Urinary bladder (tissue), 4 donors: ENCODE measurements around the gene MRPS27. TPM values are rescaled to one million over a fixed set of nuclear protein-coding genes. Genes with fewer than 3 reads are reported as not detected.
"Not testable (repeated sequence)": the region's sequence is repeated elsewhere in the genome, so short reads cannot be mapped to it uniquely, and the experiment has no call there.

Source experiments
- DNase-seq: peaks from one replicate; pipeline ENCODE4 v3.0.0-alpha.2; 2015; ENCODE audit errors: extremely low spot score
- H3K27ac ChIP-seq: one replicate; pipeline ENCODE4 v1.5.1; 2013; ENCODE audit warnings: low read depth, mild to moderate bottlenecking, moderate library complexity
- H3K36me3 ChIP-seq: one replicate; pipeline ENCODE4 v1.6.1; 2013; ENCODE audit warnings: mild to moderate bottlenecking, moderate library complexity; ENCODE audit not compliant: insufficient read depth
- H3K4me1 ChIP-seq: one replicate; pipeline ENCODE4 v1.6.1; 2013; ENCODE audit warnings: mild to moderate bottlenecking, moderate library complexity; ENCODE audit not compliant: insufficient read depth
- H3K4me3 ChIP-seq: one replicate; pipeline ENCODE4 v1.5.1; 2013; ENCODE audit warnings: low read depth, low read length
- whole genome bisulfite sequencing: extraction: QIAGEN DNeasy Blood & Tissue Kit; methylation state at CpG from one replicate; pipeline ENCODE4 v1.1.7; 2013; 5-methylcytosine and 5-hydroxymethylcytosine counted together
- polyA plus RNA-seq: library from polyadenylated mRNA; stranded (reverse); fragments of 200-250 nt; gene quantifications from one replicate; pipeline ENCODE4 v1.2.3, GENCODE V29; 2013
- total RNA-seq: library from RNA; depleted of rRNA; stranded (reverse); fragments of >200 nt; gene quantifications from one replicate; pipeline ENCODE4 v1.2.3, GENCODE V29; 2014
- donor health status: healthy with polysubstance abuse.
- donor health status: healthy.

Gene MRPS27
- total and polyA plus RNA-seq, 2 donors, result 39.5 to 70.6 TPM

DNA sequence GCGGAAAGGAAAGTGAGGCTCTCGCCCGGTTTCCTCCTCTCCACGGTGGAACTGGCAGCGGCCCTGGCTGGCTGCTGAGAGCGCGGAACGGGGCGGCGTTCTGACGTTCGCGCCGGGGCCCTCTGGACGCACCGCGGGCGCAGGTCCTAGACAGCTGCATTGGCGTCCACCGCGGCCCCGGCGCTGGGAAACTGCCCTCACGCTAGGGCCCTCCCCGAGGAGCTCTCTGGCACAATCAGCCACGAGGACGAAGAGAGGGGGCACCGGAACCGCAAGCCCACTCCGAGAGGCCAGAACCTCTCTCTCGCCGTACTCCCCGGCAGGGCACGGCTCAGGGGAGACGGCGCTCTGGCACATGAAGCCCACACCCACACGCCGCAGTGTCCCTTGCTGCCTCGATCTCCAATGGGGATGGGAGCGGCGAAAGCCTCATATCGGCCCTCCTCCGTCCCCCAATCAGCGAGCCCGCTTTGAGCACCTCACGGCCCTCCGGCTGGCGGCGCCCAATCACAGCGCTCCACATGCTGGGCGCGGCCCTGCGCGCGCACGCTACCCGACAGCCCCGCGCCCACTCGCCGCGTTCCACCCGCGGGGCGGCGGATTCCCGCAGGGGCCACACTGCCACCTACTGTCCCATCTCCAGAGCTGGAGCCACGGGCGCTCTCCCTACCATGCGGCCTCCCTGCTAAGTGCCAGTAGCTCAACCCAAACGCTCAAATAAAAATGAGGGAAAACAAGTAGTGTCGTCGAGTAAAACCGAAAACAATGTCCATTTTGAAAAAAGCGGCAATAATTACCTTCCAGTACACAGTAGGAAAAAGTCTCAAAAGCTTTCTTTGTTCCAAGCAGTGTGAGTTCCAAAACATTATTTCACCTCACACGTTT, 11.8 kb downstream of the MRPS27 start:
- H3K27ac ChIP-seq, result peak overlapping the region; percentile 93
- no peaks in the 10 kb centered on the region for H3K36me3 ChIP-seq
- no peaks in the 10 kb centered on the region for H3K4me1 ChIP-seq
- 1% methylated on average over 76 of the region's 76 CpGs for WGBS
- peak; percentile 89 for DNase-seq
- H3K4me3 ChIP-seq, result peak overlapping the region; percentile 49

DNA sequence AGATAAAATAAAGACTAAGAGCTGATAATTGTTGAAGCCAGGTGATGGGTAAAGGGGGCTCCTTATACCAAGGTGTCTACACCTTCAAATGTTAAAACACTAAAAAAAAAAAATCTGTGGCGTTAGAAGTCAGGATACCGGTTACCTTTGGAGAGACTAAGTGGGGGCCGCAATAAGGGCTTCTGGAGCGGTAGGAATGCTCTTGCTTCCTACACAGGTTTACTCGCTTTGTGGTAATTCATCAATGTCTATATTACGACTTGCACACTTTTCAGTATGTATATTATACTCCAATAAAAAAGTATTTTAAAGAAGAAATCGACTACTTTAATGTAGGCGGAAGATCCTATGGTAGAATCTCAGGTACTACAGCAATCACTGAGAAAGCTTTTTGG, 12.5 kb downstream of the MRPS27 start:
- H3K4me3 ChIP-seq, result peak overlapping the region; percentile 49
- H3K4me1 ChIP-seq, result no peaks in the 10 kb centered on the region
- H3K36me3 ChIP-seq, result no peaks in the 10 kb centered on the region
- H3K27ac ChIP-seq, result peak overlapping the region; percentile 93
- 6% methylated on average over 8 of the region's 8 CpGs for WGBS
- DNase-seq, result peak; percentile 10

DNA sequence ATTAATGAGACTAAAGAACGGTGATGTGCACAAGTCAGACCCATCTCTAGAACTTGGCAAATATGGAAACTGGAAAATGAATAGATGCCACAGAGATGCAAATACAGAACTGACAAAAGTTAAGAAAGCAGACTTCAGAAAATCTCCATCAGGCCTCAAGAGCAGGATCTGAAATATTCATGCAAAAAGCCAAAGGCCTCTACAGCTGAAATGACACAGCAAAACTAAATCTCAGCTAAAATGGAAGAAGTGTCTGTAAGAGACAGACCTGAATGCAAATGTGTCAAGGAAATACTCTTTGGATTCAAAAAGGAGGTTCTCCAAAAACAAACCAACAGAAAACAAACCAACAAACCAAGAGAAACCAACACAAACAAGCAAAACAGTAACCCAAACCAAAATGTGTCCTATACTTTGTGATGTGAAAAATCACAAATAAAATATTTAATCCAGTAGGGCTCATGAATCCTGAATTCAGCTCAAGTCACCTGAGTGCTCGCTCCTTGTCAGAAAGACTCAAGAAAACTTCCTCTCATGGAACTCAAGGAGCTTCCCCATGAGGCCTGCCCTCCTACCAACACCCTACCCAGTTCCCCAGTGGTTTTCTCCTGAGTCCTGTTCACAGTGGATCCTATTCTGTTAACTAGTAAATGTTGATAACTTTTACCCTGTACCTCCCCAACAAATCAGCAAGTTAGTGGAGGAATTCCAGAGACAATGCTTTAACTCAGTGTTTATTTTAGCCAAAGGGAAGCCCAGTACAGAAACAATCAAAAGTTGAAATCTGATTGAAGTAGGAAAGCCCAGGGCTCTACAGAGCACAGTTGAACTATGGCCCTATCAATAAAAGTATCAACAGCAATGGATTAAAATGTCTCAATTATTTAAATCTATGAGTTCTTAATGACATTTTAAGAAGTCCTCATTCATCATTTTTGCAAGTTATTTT, 14.6 kb downstream of the MRPS27 start:
- Histone ChIP-seq H3K4me1 (no peaks in the 10 kb centered on the region), H3K27ac (no peak overlapping the region), H3K36me3 (no peaks in the 10 kb centered on the region), H3K4me3 (no peak overlapping the region)
- DNase-seq, result no peak
- WGBS, result 97% methylated on average over 2 of the region's 2 CpGs

DNA sequence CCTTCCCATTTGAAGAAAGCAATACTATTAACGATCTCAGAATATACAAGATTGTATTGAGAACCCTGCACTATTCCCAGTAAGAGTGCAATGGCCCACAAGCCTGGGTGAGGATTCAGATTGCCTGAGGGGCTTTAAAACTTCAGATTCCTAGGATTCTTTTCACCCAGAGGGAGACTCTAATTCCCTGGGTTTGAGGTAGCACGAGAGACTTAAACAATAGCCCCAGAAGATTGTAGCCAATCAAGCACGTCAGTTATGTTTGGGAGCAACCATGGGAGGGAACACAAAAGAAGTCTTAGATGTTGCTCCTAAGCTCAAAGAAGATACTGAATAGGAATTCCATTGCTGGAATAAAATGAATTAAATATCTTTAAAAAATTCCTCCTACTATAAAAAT, 17.9 kb downstream of the MRPS27 start:
- DNase-seq, result no peak
- Histone ChIP-seq H3K4me1 (no peaks in the 10 kb centered on the region), H3K27ac (no peak overlapping the region), H3K36me3 (no peaks in the 10 kb centered on the region), H3K4me3 (no peak overlapping the region)
- WGBS, result 74% methylated on average over 3 of the region's 3 CpGs

DNA sequence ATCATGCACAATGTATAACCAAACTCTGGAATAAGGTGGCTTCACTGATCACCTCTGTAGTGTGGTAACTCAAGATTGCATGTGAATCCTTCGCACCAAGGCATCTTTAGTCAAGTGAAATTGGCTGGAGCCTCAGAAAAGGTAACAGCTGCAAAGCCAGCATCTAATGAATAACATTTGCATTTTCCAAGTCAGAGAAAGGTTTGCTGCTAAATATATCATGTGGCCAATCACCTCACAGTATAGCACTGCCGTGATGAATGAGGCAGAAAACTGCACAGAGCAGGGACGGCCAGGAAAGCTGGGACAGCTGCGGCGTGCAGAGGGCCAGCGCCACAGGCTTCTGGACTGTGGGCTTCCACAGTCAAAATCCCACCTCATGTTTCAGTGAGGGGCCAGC, 18.5 kb downstream of the MRPS27 start:
- no peak for DNase-seq
- H3K4me3 ChIP-seq, result no peak overlapping the region
- no peaks in the 10 kb centered on the region for H3K4me1 ChIP-seq
- 94% methylated on average over 6 of the region's 6 CpGs for WGBS
- H3K36me3 ChIP-seq, result no peaks in the 10 kb centered on the region
- no peak overlapping the region for H3K27ac ChIP-seq

DNA sequence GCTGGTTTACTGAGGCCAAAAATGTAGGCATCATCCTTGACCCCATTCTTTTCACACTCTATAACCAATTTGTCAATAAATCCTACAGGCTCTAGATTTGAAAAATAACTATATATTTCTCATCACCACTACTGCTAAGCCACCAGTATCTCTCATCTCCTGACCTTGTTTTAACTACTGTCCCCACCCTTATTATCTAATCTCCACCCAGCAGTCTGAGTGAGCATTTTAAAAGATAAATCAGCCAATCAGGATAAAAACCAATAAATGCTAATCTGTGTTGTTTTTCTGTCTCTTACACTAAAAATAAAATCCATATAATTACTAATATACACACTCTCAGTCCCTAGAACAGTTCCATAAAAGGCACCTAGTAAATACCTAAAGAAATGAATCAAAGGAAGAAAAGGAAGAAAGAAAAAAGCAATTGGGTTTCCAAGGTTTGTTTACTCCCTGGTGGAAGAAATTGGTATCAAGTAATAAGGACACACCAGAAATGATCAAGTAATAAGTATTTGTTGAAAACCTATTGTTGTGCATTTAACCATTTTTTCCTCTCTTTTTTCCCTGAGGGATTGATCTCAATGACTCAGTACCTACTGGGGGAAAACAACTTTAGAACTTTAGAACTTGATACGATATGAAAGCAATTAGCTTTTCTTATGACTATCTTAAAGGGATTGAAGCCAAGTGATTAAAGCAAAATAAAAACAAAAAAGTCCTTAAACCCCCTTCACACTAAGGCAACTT, 19.3 kb downstream of the MRPS27 start:
- Histone ChIP-seq H3K36me3 (no peaks in the 10 kb centered on the region), H3K4me3 (no peak overlapping the region), H3K27ac (no peak overlapping the region), H3K4me1 (no peaks in the 10 kb centered on the region)
- no peak for DNase-seq
- WGBS, result 75% methylated on average over 1 of the region's 1 CpG

DNA sequence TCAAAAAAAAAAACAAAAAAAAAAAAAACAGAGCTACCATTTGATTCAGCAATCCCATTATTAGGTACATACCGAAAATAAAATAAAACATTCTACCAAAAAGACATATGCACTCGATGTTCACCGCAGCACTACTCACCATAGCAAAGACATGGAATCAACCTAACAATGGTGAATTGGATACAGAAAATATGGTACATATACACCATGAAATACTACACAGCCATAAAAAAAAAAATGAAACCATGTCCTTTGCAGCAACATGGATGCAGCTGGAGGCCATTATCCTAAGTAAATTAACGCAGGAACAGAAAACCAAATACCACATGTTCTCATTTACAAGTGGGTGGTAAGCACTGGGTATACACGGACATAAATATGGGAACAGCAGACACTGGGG, 21.3 kb downstream of the MRPS27 start:
- no peak for DNase-seq
- Histone ChIP-seq H3K27ac (no peak overlapping the region), H3K36me3 (peaks cover 3% of the 10 kb centered on the region), H3K4me3 (no peak overlapping the region), H3K4me1 (no peaks in the 10 kb centered on the region)
- 98% methylated on average over 5 of the region's 5 CpGs for WGBS

DNA sequence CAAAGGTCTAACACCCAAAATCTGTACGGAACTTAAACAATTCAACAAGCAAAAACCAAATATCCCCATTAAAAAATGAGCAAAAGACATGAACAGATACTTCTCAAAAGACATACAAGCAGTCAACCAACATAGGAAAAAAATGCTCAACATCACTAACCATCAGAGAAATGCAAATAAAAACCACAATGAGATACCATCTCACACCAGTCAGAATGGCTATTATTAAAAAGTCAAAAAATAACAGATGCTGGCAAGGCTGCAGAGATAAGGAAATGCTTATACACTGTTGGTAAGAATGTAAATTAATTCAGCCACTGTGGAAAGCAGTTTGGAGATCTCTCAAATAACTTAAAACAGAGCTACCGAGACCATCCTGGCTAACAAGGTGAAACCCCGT, 21.9 kb downstream of the MRPS27 start:
- not testable (repeated sequence) for H3K4me1 ChIP-seq, DNase-seq, H3K36me3 ChIP-seq, H3K4me3 ChIP-seq, H3K27ac ChIP-seq
- 91% methylated on average over 3 of the region's 3 CpGs for whole genome bisulfite sequencing

DNA sequence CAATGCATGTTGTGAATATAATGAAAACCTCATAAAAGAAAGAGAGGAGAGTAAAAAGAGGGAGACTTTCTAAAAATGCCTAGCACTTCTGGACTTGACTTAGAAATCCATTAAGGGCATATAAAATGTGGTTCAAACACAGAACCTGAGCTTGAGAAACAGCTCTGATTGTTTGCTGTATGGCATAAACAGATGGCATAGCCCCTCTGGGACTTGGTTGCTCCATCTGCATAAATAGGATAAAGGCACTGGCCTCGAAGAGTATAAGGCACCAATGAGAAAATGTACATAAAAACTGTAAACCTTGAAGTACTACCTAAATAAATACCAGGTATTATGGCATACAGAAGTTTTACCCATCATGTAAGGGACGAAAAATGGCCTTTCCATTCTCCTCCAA, 23.8 kb downstream of the MRPS27 start:
- Histone ChIP-seq H3K36me3 (peaks cover 3% of the 10 kb centered on the region), H3K4me1 (no peaks in the 10 kb centered on the region), H3K27ac (no peak overlapping the region), H3K4me3 (no peak overlapping the region)
- DNase-seq, result no peak
- WGBS, result 85% methylated on average over 2 of the region's 2 CpGs

DNA sequence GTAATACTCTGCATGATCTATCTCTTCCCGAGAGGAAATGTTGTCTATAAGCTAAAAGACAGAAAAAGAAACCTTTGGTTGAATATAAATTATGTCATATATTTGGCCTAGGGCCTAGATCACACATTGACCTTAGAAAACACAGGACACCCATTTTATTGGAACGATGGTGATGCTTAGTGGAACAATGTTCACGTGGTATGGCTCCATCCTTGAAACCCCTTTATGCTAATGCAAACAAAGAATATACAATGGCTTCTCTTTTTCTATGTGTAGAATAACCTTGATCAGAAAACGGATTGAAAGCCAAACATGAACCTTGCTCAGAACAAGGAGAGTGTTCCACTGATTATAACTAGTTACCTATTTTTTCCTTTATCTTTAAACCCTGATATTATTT, 24.5 kb downstream of the MRPS27 start:
- no peak overlapping the region for H3K27ac ChIP-seq
- H3K4me3 ChIP-seq, result no peak overlapping the region
- DNase-seq, result no peak
- peaks cover 3% of the 10 kb centered on the region for H3K36me3 ChIP-seq
- 85% methylated on average over 4 of the region's 4 CpGs for WGBS
- H3K4me1 ChIP-seq, result no peaks in the 10 kb centered on the region

DNA sequence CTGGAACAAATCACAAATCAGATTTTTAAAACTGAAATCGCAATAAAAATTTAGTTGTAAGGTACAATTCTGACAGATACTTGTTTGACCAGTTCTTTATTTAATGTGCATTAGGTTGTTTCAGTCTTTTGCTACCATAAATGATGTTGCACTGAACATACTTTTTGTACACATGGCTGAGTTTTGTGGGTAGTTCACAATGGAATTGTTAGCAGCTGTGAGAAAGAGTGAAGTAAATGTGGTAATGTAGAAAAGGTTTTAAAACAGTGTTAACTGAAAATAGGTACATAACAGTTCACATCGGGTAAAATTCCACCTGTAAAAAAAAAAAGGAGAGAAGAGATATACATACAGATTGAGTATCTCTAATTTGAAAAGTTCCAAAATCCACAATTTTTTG, 25.6 kb downstream of the MRPS27 start:
- Histone ChIP-seq H3K27ac (no peak overlapping the region), H3K4me3 (no peak overlapping the region), H3K4me1 (no peaks in the 10 kb centered on the region), H3K36me3 (peaks cover 3% of the 10 kb centered on the region)
- WGBS, result 82% methylated on average over 2 of the region's 2 CpGs
- no peak for DNase-seq

DNA sequence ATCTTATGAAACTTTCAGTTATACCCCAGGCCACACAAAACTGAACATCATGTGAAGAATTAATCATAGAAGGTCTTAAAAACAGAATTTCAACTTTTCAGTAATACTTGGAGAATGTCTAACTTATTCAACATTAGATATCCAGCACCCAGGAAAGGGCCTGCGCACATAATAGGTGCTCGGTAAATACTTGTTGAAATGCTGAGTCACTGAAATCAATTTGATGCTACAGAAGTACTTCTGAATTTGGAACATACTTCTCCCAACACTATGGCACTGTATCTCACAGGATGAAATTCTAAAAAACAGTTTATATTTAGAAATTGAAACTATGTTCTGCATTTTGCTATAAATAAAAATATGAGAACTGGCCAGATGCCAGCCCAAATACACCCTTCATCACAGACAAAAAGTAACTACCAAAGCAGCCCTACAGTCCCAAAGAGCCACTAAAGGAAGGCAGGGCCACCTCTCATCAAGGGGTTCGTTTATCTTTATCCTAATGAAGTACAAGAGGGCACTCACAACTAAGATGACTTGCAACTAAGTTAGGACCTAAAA, 26.5 kb downstream of the MRPS27 start:
- Histone ChIP-seq H3K27ac (no peak overlapping the region), H3K4me1 (no peaks in the 10 kb centered on the region), H3K36me3 (peaks cover 3% of the 10 kb centered on the region), H3K4me3 (no peak overlapping the region)
- no peak for DNase-seq
- WGBS, result 87% methylated on average over 3 of the region's 3 CpGs

DNA sequence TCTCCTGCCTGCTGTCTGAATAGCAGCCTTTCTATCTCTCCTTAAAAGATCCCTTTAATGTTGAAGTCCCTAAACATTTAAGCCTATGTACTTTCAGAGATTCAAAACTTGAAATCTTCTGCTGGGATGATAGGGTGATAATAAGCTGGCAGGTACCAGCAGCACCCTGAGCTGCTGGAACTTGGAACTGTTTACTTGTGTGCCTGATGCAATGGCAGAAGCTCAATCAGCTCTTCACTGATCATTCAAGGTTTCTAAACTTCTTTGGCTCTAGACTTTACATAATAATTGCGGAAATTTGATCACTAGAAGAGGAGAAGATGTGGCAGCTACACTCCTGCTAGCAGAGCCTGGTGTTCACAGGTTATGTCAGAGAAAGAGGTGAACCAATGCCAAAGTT, 27.6 kb downstream of the MRPS27 start:
- H3K27ac ChIP-seq, result no peak overlapping the region
- no peaks in the 10 kb centered on the region for H3K4me1 ChIP-seq
- 96% methylated on average over 1 of the region's 1 CpG for WGBS
- no peak overlapping the region for H3K4me3 ChIP-seq
- no peak for DNase-seq
- peaks cover 6% of the 10 kb centered on the region for H3K36me3 ChIP-seq
